NCI-H146 treated with DMSO at 0.1 percent for 48 hours (cell line): ENCODE data around the gene RBMS3.

Experiments used
- DNase-seq: peaks from one replicate; lab custom pipeline; 2025; ENCODE audit not compliant: unreplicated experiment; lab: John Stamatoyannopoulos, UW

The RBMS3 gene

DNA sequence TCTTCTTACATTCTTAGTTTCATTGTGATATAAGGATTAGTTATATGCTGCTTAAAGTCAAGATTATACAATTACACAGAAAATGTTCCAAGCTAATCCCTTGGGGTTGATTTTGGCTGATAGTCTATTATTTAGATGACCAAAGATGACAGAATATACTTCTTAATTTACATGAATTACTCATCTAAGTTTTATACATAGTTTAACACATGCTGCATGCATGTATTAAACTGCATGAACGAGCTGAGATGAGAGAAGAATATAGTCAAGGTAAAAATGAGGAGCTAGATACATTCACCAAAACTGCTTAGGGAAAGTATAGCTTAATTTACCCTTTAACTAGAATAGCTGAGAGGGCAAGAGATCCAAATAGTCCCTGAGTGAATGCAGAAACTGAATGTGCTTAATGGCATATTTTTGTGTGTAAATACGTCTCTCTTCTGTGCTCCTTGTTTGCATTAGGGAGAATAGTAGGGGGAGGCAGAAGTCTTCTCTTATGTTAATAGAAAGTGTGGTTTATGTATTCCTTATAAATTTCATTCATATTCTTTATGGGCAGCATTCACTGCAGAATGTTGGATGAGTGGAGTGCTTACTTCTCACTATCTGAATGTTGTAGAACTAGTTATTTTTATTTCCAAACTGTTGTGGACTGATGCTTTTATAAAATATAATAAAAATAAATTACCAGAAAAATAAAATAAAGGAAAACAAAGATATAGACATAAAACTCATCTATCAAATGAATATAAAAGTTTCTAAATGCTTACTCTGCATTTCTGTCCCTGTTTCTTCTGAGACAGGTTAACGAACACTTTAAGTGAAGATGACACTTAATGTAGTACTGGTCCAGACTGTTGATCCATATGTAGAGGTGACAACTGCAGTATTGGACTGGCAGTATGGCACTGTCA is 327.8 kb downstream of the RBMS3 start:
- DNase-seq = no peak

DNA sequence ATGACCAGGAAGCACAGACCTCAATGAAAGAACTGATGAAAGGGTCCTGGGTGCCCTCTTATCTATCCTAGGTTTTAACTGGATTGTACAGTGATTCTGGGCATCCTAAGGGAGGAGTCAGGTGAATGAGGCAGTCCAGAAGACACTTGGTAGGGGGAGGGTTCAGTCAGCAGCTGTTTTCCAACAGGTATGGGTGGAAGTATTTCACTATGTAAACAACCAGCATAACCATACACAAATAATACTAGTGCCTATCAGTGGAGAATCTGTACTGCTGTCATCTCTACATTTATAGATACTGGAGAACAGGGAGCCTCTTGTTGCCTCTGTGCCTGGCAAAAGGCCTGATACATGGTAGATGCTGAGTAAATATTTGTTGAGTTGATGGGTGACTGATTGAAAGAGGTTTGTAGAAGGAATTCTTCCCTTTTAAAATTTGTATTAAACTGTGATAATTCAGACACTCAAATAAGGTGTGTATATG is 328.5 kb downstream of the RBMS3 start:
- DNase-seq = no peak

- no peak for DNase-seq
Measured at GRCh38 chr3:29610781-29611180, 329.9 kb downstream of the RBMS3 start.

DNA sequence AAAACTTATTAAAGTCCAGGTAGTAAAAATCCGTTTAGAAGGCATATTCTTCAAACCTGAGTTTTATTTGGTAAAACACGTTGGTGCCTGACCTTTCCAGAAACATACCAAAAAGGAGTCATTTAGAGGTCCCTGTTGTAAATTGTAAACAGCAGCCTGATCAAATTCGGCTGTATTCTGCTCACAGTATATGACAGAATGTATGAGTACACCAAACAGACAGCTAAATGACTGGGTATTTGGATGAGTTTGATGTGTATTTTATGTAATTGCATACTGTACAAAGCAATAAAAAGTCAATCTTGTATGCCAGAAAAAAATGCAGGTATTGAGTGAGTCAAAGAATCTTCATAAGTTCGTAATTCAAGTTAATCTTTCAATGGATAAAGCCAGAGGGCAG is 330.4 kb downstream of the RBMS3 start:
- no peak for DNase-seq

DNA sequence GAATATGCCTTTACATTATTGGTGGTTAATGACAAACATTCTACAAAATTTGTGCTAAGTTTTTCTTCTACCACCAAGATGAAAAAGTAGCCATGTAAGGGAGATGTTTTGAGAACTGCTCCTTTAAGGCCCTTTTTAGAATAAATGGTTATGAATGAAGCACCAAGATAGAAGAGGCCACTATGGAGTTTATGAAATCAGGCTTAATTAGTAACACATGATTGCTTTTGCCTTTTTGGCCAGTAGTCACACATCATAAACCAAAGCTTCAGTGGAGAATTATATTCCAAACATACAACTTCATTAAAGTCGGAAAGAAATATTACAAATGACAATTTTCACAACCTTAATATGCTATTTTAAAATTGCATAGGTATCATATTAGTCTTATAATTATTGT is 331.7 kb downstream of the RBMS3 start:
- no peak for DNase-seq

DNA sequence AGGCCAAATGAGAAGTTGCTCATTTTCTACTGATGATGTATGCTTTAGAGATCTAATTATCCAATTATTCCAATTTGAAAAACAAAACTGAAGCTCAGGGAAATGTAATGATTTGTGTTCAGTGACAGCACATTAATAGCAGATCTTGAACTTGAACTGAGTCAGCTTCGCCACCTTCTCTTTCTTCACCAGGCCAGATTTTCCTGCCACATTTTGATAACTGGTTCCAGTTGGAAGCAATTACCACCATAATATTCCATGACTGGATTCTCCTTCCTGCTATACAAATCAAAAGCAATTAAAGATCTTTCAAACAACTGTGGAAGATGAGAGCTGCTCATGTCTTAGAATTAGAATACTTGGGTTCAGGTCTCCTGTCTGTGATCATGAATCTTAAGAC is 334.1 kb downstream of the RBMS3 start:
- DNase-seq = no peak

- no peak for DNase-seq
Measured at GRCh38 chr3:29618395-29619282, 337.8 kb downstream of the RBMS3 start.

- DNase-seq = no peak
Measured at GRCh38 chr3:29619676-29620075, 338.8 kb downstream of the RBMS3 start.

GRCh38 chr3:29627136-29628117 is 346.6 kb downstream of the RBMS3 start:
- DNase-seq = no peak

GRCh38 chr3:29628795-29629194 is 347.9 kb downstream of the RBMS3 start:
- DNase-seq = no peak

- no peak for DNase-seq
Measured at GRCh38 chr3:29635888-29636287, 355.0 kb downstream of the RBMS3 start.

DNA sequence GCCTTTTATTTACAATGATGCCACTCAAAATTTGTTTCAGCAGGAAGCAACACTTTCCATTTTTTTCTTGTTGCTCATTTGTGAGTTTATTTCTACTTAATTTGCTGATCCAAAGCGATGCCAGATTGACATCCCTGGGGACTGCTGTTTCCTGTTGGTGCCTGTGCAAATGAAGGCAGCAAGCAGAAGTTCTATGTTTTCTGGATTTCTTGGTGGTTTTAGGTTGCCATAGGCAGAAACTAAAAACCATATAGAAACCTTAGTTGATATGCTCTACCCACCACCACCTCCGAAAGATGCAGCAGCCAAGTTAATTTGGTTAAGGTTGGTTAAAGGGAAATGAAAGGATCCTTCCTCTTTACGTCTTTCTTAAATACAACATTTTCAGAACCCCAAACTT is 356.2 kb downstream of the RBMS3 start:
- no peak for DNase-seq

DNA sequence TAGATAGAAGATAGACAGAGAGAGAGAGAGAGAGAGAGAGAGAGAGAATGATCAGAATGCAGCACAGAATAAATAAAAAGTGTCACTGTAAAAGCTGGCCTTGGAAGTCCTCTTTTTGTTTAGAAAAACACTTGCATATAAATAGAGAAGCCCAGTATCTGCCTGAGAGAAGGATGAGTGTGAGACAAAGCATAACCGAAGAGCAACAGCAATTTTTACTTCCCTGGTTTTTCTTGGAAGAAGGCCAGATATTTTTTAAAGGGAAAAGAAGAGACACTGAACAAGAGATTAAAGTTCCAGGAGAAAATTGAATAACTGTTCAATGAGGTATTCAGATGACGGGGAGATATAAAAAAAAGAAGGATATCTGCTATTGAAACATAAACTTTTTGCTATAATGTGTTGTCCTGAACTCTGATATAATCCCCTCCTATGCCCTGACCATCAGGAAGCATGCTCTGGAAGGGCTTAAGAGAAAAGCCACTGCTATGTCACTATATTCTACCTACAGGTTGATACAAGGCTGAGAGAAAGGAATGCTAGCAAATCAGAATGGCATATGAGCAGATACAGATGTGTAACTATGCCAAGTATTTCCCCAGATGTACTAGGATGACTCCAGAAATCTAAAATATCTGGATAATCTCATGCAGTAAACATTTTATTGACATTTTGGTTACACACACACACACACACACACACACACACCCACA is 358.9 kb downstream of the RBMS3 start:
- DNase-seq = no peak

DNA sequence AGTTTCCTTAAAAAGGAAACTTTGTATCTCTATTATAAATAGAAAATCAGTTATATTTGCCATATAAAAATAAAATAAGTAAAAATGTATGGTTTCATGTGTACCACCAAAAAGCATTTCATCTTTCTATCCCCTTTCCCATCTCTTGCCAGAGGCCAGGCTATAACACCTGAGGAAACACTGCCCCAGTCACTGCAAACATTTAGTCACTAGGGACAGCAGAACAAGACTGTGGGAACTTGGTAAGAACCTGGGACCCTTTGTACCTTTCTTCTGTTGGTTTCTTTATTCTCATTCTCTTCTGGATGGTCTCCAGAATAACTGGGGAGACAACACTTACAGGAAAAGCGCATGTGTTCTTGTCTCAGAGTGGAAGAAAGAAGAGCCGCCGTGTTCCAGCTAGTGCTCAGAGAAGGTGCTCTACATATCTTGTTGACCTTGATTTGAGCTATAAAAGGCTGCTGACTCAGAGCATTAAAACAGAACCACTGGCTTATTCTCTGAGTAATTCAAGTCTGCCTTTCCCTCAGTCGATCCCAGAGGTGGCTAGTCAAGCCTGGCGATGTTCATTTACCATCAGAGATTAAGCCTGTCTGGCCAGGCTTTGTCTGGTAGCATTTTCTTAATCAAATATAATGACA is 361.6 kb downstream of the RBMS3 start:
- no peak for DNase-seq

GRCh38 chr3:29643034-29643425 is 362.2 kb downstream of the RBMS3 start:
- no peak for DNase-seq

GRCh38 chr3:29644261-29644660 is 363.4 kb downstream of the RBMS3 start:
- DNase-seq = no peak

DNA sequence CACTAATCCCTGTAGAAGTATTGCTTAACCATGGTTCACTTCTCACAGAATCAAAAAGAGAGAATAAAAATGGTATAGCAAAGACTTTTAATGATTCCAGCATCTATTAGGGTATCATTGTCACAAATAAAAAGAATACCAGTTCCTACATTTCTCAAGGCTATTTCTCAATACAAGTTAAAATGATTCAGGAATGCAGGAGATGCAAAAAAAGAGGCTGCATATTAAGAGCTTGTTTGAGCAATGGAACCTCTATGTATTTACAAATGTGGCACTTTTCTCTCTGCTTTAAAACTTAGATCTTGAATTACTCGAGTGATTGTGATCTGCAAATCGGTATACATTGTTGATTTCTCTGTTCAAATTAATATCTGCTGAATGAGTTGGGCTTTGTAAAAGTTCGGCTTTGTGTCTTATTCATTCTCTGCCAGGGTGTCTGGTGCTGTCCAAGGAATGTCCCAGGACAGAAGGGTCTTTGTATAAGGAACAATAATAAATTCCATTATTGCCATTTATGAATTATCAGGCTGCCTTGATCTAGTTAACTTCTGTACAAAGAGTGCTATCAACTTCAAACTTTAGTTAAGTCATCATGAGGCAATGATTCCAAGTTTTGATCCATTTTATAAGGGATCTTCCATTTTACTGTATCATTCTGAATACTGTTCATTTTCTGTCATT is 364.2 kb downstream of the RBMS3 start:
- DNase-seq = no peak

DNA sequence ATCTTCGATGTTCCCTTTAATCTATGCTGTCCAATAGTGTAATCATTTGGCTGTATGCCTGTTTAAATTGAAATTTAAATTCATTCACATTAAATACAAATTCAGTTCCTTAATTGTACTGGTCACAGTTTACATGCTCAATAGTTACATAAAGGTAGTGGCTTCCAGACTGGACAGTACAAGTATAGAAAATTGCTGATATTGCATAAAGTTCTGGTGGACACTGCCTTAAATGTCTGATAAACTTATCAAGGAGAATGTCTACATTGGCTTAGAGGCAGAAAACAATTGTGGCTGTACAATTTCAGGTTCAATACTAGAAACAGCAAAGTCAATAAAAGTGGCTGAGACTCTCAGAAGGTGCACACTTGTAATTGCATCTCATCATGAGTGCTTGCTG is 365.2 kb downstream of the RBMS3 start:
- DNase-seq = no peak
